Mesothelial cell of epicardium (in vitro differentiated cells): ENCODE results near the gene ROBO1. TPM values are rescaled to one million over a fixed set of nuclear protein-coding genes. Genes with fewer than 3 reads are reported as not detected.

Experiments used
- DNase-seq, 2 experiments: peaks; one replicate each; pipeline ENCODE4 v3.0.0; 2021; ENCODE audit warnings: low spot score in 2 of 2; ENCODE audit not compliant: unreplicated experiment in 2 of 2
- H3K27ac Mint-ChIP-seq: 2 replicates; pipeline ENCODE4 v1.8.0; 2021; ENCODE audit warnings: mixed read lengths
- H3K27me3 Mint-ChIP-seq: 2 replicates; pipeline ENCODE4 v1.8.0; 2021; ENCODE audit warnings: low read depth, mixed read lengths
- H3K36me3 Mint-ChIP-seq: 2 replicates; pipeline ENCODE4 v1.8.0; 2021; ENCODE audit warnings: mixed read lengths
- H3K4me1 Mint-ChIP-seq: 2 replicates; pipeline ENCODE4 v1.8.0; 2021; ENCODE audit warnings: mixed read lengths
- H3K4me3 Mint-ChIP-seq: 2 replicates; pipeline ENCODE4 v1.8.0; 2021; ENCODE audit warnings: mild to moderate bottlenecking, moderate library complexity, mixed read lengths
- H3K9me3 Mint-ChIP-seq: 2 replicates; pipeline ENCODE4 v1.8.0; 2021; ENCODE audit warnings: mixed read lengths
- CTCF ChIP-seq: fragments of 200-600 bp; sonication (generic); IDR thresholded peaks from one replicate; pipeline ENCODE4 v1.5.0; 2021; ENCODE audit warnings: antibody characterized with exemption; ENCODE audit not compliant: unreplicated experiment
- total RNA-seq: library from RNA; stranded (reverse); gene quantifications from 3 replicates; pipeline ENCODE4 v1.2.1, GENCODE V29; 2021

The ROBO1 gene
- total RNA-seq, 1 donor from 2014 or later: 143 TPM

- Mint-ChIP-seq H3K27me3 (no peaks in the 10 kb centered on the region), H3K4me1 (no peaks in the 10 kb centered on the region), H3K9me3 (peaks cover 9% of the 10 kb centered on the region), H3K4me3 (no peak overlapping the region), H3K27ac (no peak overlapping the region), H3K36me3 (peaks cover 12% of the 10 kb centered on the region)
- DNase-seq: no peak
- no peak for TF ChIP-seq CTCF
These were observed 843.1 kb downstream of the ROBO1 start for GRCh38 chr3:78924711-78925110.

GRCh38 chr3:78919021-78919755 lies 848.6 kb downstream of the ROBO1 start:
- no peak for TF ChIP-seq CTCF
- no peak overlapping the region for H3K27ac Mint-ChIP-seq
- no peak for DNase-seq
- H3K36me3 Mint-ChIP-seq: peaks cover 3% of the 10 kb centered on the region
- H3K27me3 Mint-ChIP-seq: no peaks in the 10 kb centered on the region
- H3K9me3 Mint-ChIP-seq: peaks cover 4% of the 10 kb centered on the region
- peaks cover 11% of the 10 kb centered on the region for H3K4me1 Mint-ChIP-seq
- H3K4me3 Mint-ChIP-seq: no peak overlapping the region

- Mint-ChIP-seq H3K4me1 (peaks cover 11% of the 10 kb centered on the region), H3K27ac (no peak overlapping the region), H3K36me3 (peaks cover 3% of the 10 kb centered on the region), H3K27me3 (no peaks in the 10 kb centered on the region), H3K4me3 (no peak overlapping the region), H3K9me3 (peaks cover 4% of the 10 kb centered on the region)
- no peak for DNase-seq
- TF ChIP-seq CTCF: no peak
These were observed 849.3 kb downstream of the ROBO1 start for GRCh38 chr3:78918361-78919020.

- H3K27ac Mint-ChIP-seq: peak overlapping the region; percentile 59
- no peak overlapping the region for H3K4me3 Mint-ChIP-seq
- DNase-seq: no peak
- peaks cover 4% of the 10 kb centered on the region for H3K9me3 Mint-ChIP-seq
- H3K36me3 Mint-ChIP-seq: peaks cover 3% of the 10 kb centered on the region
- H3K27me3 Mint-ChIP-seq: no peaks in the 10 kb centered on the region
- no peak for TF ChIP-seq CTCF
- H3K4me1 Mint-ChIP-seq: peaks cover 14% of the 10 kb centered on the region
These were observed 850.3 kb downstream of the ROBO1 start for GRCh38 chr3:78917536-78917935.

GRCh38 chr3:78913711-78914110 lies 854.1 kb downstream of the ROBO1 start:
- TF ChIP-seq CTCF: no peak
- no peaks in the 10 kb centered on the region for H3K9me3 Mint-ChIP-seq
- no peaks in the 10 kb centered on the region for H3K27me3 Mint-ChIP-seq
- no peaks in the 10 kb centered on the region for H3K36me3 Mint-ChIP-seq
- no peak for DNase-seq
- no peak overlapping the region for H3K4me3 Mint-ChIP-seq
- peaks cover 9% of the 10 kb centered on the region for H3K4me1 Mint-ChIP-seq
- H3K27ac Mint-ChIP-seq: peak overlapping the region; percentile 47
